Sigmoid colon (tissue), 7 donors: ENCODE measurements around the gene TERF2IP. TPM values are rescaled to one million over a fixed set of nuclear protein-coding genes. Genes with fewer than 3 reads are reported as not detected.

ENCODE experiments used
- DNase-seq: peaks from one replicate; pipeline ENCODE4 v3.0.0-alpha.2; 2019
- H3K27ac ChIP-seq, 4 donors: fragments of 200-600 bp; sonication (generic); one replicate each; pipeline ENCODE4 v1.5.1; 2016 to 2019; ENCODE audit warnings: mild to moderate bottlenecking in 1 of 4
- H3K27me3 ChIP-seq, 3 donors: fragments of 200-600 bp; sonication (generic); one replicate each; pipeline ENCODE4 v1.5.1; 2019; ENCODE audit warnings: mild to moderate bottlenecking in 1 of 3
- H3K36me3 ChIP-seq, 4 donors: fragments of 200-600 bp; sonication (generic); one replicate each; pipeline ENCODE4 v1.5.1; 2016 to 2019
- H3K4me1 ChIP-seq, 4 donors: fragments of 200-600 bp; sonication (generic); one replicate each; pipeline ENCODE4 v1.5.1; 2017 to 2019
- H3K4me3 ChIP-seq, 4 donors: fragments of 200-600 bp; sonication (generic); one replicate each; pipeline ENCODE4 v1.5.1; 2017 to 2019; ENCODE audit warnings: mild to moderate bottlenecking in 2 of 4, moderate library complexity in 1 of 4
- H3K9me3 ChIP-seq, 4 donors: fragments of 200-600 bp in 3 of 4; sonication (generic) in 3 of 4; one replicate each; pipeline versions ENCODE4 v1.5.1 to v1.6.1; 2013 to 2019
- EP300 ChIP-seq, 4 donors: sonication (generic); formaldehyde crosslinking; IDR thresholded peaks; one replicate each; pipeline ENCODE4 v1.6.1; 2017; ENCODE audit warnings: antibody characterized with exemption in 4 of 4
- POLR2A ChIP-seq, 2 donors: fragments of 450-650 bp; IDR thresholded peaks; one replicate each; pipeline ENCODE4 v1.6.1; 2016; ENCODE audit warnings: antibody characterized with exemption in 2 of 2, mild to moderate bottlenecking in 2 of 2, moderate library complexity in 2 of 2
- POLR2AphosphoS5 ChIP-seq, 4 donors: sonication (generic); formaldehyde crosslinking; IDR thresholded peaks; one replicate each; pipeline ENCODE4 v1.6.1; 2017; ENCODE audit warnings: antibody characterized with exemption in 4 of 4
- WGBS, 2 donors: extraction: QIAGEN DNeasy Blood & Tissue Kit; methylation state at CpG; one replicate each; pipeline ENCODE4 v1.1.7; 2013; 5-methylcytosine and 5-hydroxymethylcytosine counted together
- intact Hi-C: fragments of 100-400 bp; cut with DNase I; formaldehyde crosslinking; loops from one replicate; pipeline ENCODE4 v1.15.1; 2023
- polyA plus RNA-seq, 3 donors: library from polyadenylated mRNA; stranded (reverse); fragments of 200-250 nt; gene quantifications; one replicate each; pipeline ENCODE4 v1.2.3, GENCODE V29; 2013
- small RNA-seq, 3 donors: library from RNA; depleted of rRNA; stranded (forward); fragments of <200 nt; gene quantifications; one replicate each; pipeline ENCODE3, GENCODE V24; 2016
- total RNA-seq, 4 donors: library from RNA; depleted of rRNA; stranded (reverse); fragments of >200 nt; gene quantifications; one replicate each; pipeline ENCODE4 v1.1.0, GENCODE V29; 2016
- TF ChIP-seq, protein P1 (sequence below), 4 experiments: fragments of 450-650 bp in 3 of 4; fragments of 200-600 bp in 1 of 4; IDR thresholded peaks; one replicate each; pipeline ENCODE4 v1.5.1; 2016 to 2019; ENCODE audit warnings: antibody characterized with exemption in 4 of 4, mild to moderate bottlenecking in 3 of 4, moderate library complexity in 2 of 4
- donor health status: healthy with polysubstance abuse.
- donor health status: Bipolar disorder and iron deficiency.
- donor health status: healthy.

TERF2IP gene
- total and polyA plus RNA-seq, 7 donors = 26.6 to 76.0 (median 49.0) TPM

- WGBS, 2 donors = 91% methylated on average over 5 of the region's 5 CpGs
- Histone ChIP-seq H3K27me3 (no peaks in the 10 kb centered on the region), H3K4me3 (no peak within 1 kb of the TSS), H3K27ac (no peak within 1 kb of the TSS), H3K9me3 (no peaks in the 10 kb centered on the region), H3K36me3 (no peaks in the 10 kb centered on the region), H3K4me1 (no peaks in the 10 kb centered on the region)
- intact Hi-C loops = no loop called here
- no peak for TF ChIP-seq POLR2AphosphoS5 (IDR thresholded peaks at IDR 0.05)
- no peak for TF ChIP-seq POLR2A (IDR thresholded peaks at IDR 0.05)
- TF ChIP-seq, protein P1, sequence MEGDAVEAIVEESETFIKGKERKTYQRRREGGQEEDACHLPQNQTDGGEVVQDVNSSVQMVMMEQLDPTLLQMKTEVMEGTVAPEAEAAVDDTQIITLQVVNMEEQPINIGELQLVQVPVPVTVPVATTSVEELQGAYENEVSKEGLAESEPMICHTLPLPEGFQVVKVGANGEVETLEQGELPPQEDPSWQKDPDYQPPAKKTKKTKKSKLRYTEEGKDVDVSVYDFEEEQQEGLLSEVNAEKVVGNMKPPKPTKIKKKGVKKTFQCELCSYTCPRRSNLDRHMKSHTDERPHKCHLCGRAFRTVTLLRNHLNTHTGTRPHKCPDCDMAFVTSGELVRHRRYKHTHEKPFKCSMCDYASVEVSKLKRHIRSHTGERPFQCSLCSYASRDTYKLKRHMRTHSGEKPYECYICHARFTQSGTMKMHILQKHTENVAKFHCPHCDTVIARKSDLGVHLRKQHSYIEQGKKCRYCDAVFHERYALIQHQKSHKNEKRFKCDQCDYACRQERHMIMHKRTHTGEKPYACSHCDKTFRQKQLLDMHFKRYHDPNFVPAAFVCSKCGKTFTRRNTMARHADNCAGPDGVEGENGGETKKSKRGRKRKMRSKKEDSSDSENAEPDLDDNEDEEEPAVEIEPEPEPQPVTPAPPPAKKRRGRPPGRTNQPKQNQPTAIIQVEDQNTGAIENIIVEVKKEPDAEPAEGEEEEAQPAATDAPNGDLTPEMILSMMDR (IDR thresholded peaks at IDR 0.05) = no peak
- no peak for DNase-seq
Measured at GRCh38 chr16:75701361-75701760, 53.8 kb downstream of the TERF2IP start, which contains the start of gene DUXB. Gene DUXB, minus strand, starts transcription at chr16:75701461. Its CDS starts 43 bp downstream, at chr16:75701418.

DNA sequence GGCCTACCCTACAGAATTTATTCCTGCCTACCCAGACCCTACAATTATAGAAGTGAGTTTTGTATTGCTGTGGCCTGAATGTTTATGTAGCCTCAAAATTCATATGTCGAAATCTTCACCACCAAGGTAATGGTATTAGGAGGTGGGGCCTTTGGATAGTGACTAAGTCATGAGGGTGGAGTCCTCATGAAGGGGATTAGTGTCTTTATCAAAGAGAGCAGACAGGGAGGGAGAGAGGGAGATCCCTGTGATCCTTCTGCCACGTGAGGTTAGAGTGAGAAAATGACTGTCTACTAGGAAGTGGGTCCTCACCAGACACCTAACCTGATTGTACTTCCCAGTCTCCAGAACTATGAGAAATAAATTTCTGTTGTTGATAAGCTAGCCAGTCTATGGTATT, 54.7 kb downstream of the TERF2IP start:
- Histone ChIP-seq H3K9me3 (no peaks in the 10 kb centered on the region), H3K27me3 (no peaks in the 10 kb centered on the region), H3K36me3 (no peaks in the 10 kb centered on the region), H3K27ac (no peak overlapping the region), H3K4me3 (no peak overlapping the region), H3K4me1 (no peaks in the 10 kb centered on the region)
- TF ChIP-seq POLR2AphosphoS5 (IDR thresholded peaks at IDR 0.05) = no peak
- TF ChIP-seq, protein P1 (IDR thresholded peaks at IDR 0.05) = no peak
- no peak for TF ChIP-seq POLR2A (IDR thresholded peaks at IDR 0.05)
- no peak for TF ChIP-seq EP300 (IDR thresholded peaks at IDR 0.05)
- 71 to 75% methylated on average over 2 of the region's 2 CpGs for WGBS, 2 donors
- DNase-seq = no peak
- intact Hi-C loops = no loop called here

DNA sequence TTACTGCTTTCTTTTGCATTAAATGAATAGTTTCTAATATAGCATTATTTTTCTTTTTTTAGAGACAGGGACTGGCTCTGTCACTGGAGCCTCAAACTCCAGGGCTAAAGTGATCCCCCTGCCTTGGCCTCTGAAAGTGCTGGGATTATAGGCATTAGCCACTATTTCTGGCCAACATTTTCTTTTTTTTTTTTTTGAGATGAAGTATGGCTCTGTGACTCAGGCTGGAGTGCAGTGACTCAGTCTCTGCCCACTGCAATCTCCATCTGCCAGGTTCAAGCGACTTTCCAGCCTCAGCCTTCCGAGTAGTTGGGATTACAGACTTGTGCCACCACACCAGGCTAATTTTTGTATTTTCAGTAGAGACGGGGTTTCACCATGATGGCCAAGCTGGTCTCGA, 55.7 kb downstream of the TERF2IP start:
- Histone ChIP-seq H3K27me3 (no peaks in the 10 kb centered on the region), H3K36me3 (no peaks in the 10 kb centered on the region), H3K27ac (no peak overlapping the region), H3K4me1 (no peaks in the 10 kb centered on the region), H3K4me3 (no peak overlapping the region), H3K9me3 (no peaks in the 10 kb centered on the region)
- intact Hi-C loops = no loop called here
- no peak for DNase-seq
- no peak for TF ChIP-seq EP300 (IDR thresholded peaks at IDR 0.05)
- TF ChIP-seq, protein P1 (IDR thresholded peaks at IDR 0.05) = no peak
- TF ChIP-seq POLR2AphosphoS5 (IDR thresholded peaks at IDR 0.05) = no peak
- TF ChIP-seq POLR2A (IDR thresholded peaks at IDR 0.05) = no peak
- WGBS, 2 donors = 93% methylated on average over 4 of the region's 4 CpGs

Small RNA genes within 50 kb of the gene (small RNA-seq; reads per million reads assigned to genes)
- gene RN7SL520P = 0 reads per million in 3 donors

Other genes starting within 250 kb of the TERF2IP start
- 10 to 100 TPM; 42.1 to 61.1 (median 48.2) TPM for gene CFDP1, start 214.3 kb upstream of the TERF2IP start, total RNA-seq
- 100 to 1,000 TPM; 102 to 382 (median 295) TPM for gene CFDP1, start 214.3 kb upstream of the TERF2IP start, polyA plus RNA-seq
- 10 to 100 TPM; 12.7 to 18.2 (median 15.3) TPM for gene TMEM170A, start 183.1 kb upstream of the TERF2IP start, total RNA-seq
- gene TMEM170A, start 183.1 kb upstream of the TERF2IP start, polyA plus RNA-seq = 10 to 100 TPM; 13.2 to 24.5 (median 15.9) TPM
- 1 to 10 TPM in 3 of 4 donors, under 1 TPM in 1; 0.49 to 2.5 (median 1.6) TPM for gene CHST6, start 152.3 kb upstream of the TERF2IP start, total RNA-seq
- 1 to 10 TPM in 1 of 3 donors, under 1 TPM in 2; under 0.01 to 2.2 (median 0.23) TPM for gene CHST6, start 152.3 kb upstream of the TERF2IP start, polyA plus RNA-seq
- gene CHST5, start 111.7 kb upstream of the TERF2IP start, total RNA-seq = under 1 TPM in 1 of 4 donors, not detected in 3; 0.41 TPM
- gene CHST5, start 111.7 kb upstream of the TERF2IP start, polyA plus RNA-seq = 10 to 100 TPM; 13.9 to 18.3 (median 16.2) TPM
- gene TMEM231, start 91.5 kb upstream of the TERF2IP start, total RNA-seq = 1 to 10 TPM; 3.5 to 8.8 (median 5.9) TPM
- 1 to 10 TPM; 1.2 to 4.3 (median 1.6) TPM for gene TMEM231, start 91.5 kb upstream of the TERF2IP start, polyA plus RNA-seq
- 100 to 1,000 TPM in 2 of 4 donors, 10 to 100 TPM in 2; 91.4 to 136 (median 108) TPM for gene GABARAPL2, start 81.4 kb upstream of the TERF2IP start, total RNA-seq
- 100 to 1,000 TPM; 118 to 300 (median 258) TPM for gene GABARAPL2, start 81.4 kb upstream of the TERF2IP start, polyA plus RNA-seq
- 10 to 100 TPM; 21.7 to 38.5 (median 28.8) TPM for gene ADAT1, start 24.5 kb upstream of the TERF2IP start, total RNA-seq
- 10 to 100 TPM; 10.2 to 23.5 (median 14.8) TPM for gene ADAT1, start 24.5 kb upstream of the TERF2IP start, polyA plus RNA-seq
- gene KARS1, start 108 bp upstream of the TERF2IP start, total RNA-seq = 100 to 1,000 TPM in 3 of 4 donors, 10 to 100 TPM in 1; 98.3 to 113 (median 111) TPM
- gene KARS1, start 108 bp upstream of the TERF2IP start, polyA plus RNA-seq = 100 to 1,000 TPM in 1 of 3 donors, 10 to 100 TPM in 2; 77.0 to 131 (median 77.5) TPM
- not detected for gene CPHXL2, start 29.2 kb downstream of the TERF2IP start, total RNA-seq
- not detected for gene CPHXL2, start 29.2 kb downstream of the TERF2IP start, polyA plus RNA-seq
- not detected for gene DUXB, start 53.7 kb downstream of the TERF2IP start, total RNA-seq
- not detected for gene DUXB, start 53.7 kb downstream of the TERF2IP start, polyA plus RNA-seq
- not detected for gene CPHXL, start 78.7 kb downstream of the TERF2IP start, total RNA-seq
- not detected for gene CPHXL, start 78.7 kb downstream of the TERF2IP start, polyA plus RNA-seq